ENCODE data around the gene SORCS2. TPM values are rescaled to one million over a fixed set of nuclear protein-coding genes. Genes with fewer than 3 reads are reported as not detected.

The SORCS2 gene
- total and polyA plus RNA-seq, 2 of the 13 experiments (the other 11 are each of a cell fraction or from before 2014, with no cell fraction given): 0.82 to 1.0 TPM

GRCh38 chr4:7319024-7319423 is 126.7 kb downstream of the SORCS2 start:
- in situ Hi-C loops (cut with HindIII; ENCODE audit: extremely low pct_ligation_motif_present, low pct_unique_long_range_greater_than_20kb): no loop called here
- Histone ChIP-seq H3K4me2 (ENCODE audit: low read depth, low read length) (no peak overlapping the region), H3K36me3 (replicated peaks in 1 of 2; ENCODE audit: control insufficient read depth in 1 of 2, insufficient read depth in 2 of 2, low read length in 2 of 2) (no peaks in the 10 kb centered on the region), H3K27ac (ENCODE audit: extremely low read length, insufficient read depth, low read length) (no peak overlapping the region), H3K4me3 (replicated peaks in 1 of 3; ENCODE audit: insufficient read depth in 1 of 3, low read depth in 2 of 3, low read length in 3 of 3) (no peak overlapping the region), H3K9me3 (ENCODE audit: low read length) (no peaks in the 10 kb centered on the region), H3K27me3 (ENCODE audit: control insufficient read depth in 1 of 2, insufficient read depth in 2 of 2, low read length in 2 of 2) (peaks cover 1 to 10% of the 10 kb centered on the region in 2 experiments; a peak in 3 of 5 replicates), H3K4me1 (ENCODE audit: insufficient read depth, low read length) (no peaks in the 10 kb centered on the region), H3K79me2 (ENCODE audit: insufficient read depth, low read length) (no peaks in the 10 kb centered on the region), H4K20me1 (ENCODE audit: insufficient read depth, low read length) (no peaks in the 10 kb centered on the region), H2AFZ (ENCODE audit: low read length) (no peak overlapping the region), H3K9ac (ENCODE audit: insufficient read depth, low read depth, low read length) (no peak overlapping the region)
- ATAC-seq (no peak), DNase-seq (ENCODE audit: low spot score) (no peak), FAIRE-seq (no peak)
- CTCF ChIA-PET (ENCODE audit: low intra/inter-chr PET ratio, low total read pairs): no interaction called here
- WGBS (ENCODE audit: low lambda C conversion rate): 16% methylated on average over 4 of the region's 4 CpGs
- TF ChIP-seq ZNF296 (CRISPR knock-in tag; conservative IDR thresholded peaks at IDR 0.05): no peak
- TF ChIP-seq IRF1 (CRISPR knock-in tag; IDR thresholded peaks at IDR 0.05; ENCODE audit: low read depth): no peak
- TF ChIP-seq NCOA2 (CRISPR knock-in tag; IDR thresholded peaks at IDR 0.05): no peak
- no peak for TF ChIP-seq JUNB (CRISPR knock-in tag; IDR thresholded peaks at IDR 0.05; ENCODE audit: borderline replicate concordance)
- BruUV-seq (replicated peaks): no TSS peak
- POLR2A ChIA-PET: no interaction called here
- intact Hi-C loops (cut with micrococcal nuclease; ENCODE audit: unreplicated experiment): no loop called here

- ChIA-PET CTCF (ENCODE audit: low intra/inter-chr PET ratio, low total read pairs) (no interaction called here), POLR2A (no interaction called here)
- peaks cover 1 to 10% of the 10 kb centered on the region in 2 experiments; a peak in 3 of 5 replicates for H3K27me3 ChIP-seq (ENCODE audit: control insufficient read depth in 1 of 2, insufficient read depth in 2 of 2, low read length in 2 of 2)
- H3K9ac ChIP-seq (ENCODE audit: insufficient read depth, low read depth, low read length): no peak overlapping the region
- no peaks in the 10 kb centered on the region for H3K79me2 ChIP-seq (ENCODE audit: insufficient read depth, low read length)
- WGBS (ENCODE audit: low lambda C conversion rate): 2% methylated on average over 2 of the region's 5 CpGs
- ATAC-seq (no peak), DNase-seq (ENCODE audit: low spot score) (no peak), FAIRE-seq (no peak)
- H3K9me3 ChIP-seq (ENCODE audit: low read length): no peaks in the 10 kb centered on the region
- no peaks in the 10 kb centered on the region for H4K20me1 ChIP-seq (ENCODE audit: insufficient read depth, low read length)
- H3K36me3 ChIP-seq (replicated peaks in 1 of 2; ENCODE audit: control insufficient read depth in 1 of 2, insufficient read depth in 2 of 2, low read length in 2 of 2): no peaks in the 10 kb centered on the region
- no peak overlapping the region for H3K4me3 ChIP-seq (replicated peaks in 1 of 3; ENCODE audit: insufficient read depth in 1 of 3, low read depth in 2 of 3, low read length in 3 of 3)
- H3K27ac ChIP-seq (ENCODE audit: extremely low read length, insufficient read depth, low read length): no peak overlapping the region
- no peak overlapping the region for H2AFZ ChIP-seq (ENCODE audit: low read length)
- H3K4me2 ChIP-seq (ENCODE audit: low read depth, low read length): no peak overlapping the region
- no peaks in the 10 kb centered on the region for H3K4me1 ChIP-seq (ENCODE audit: insufficient read depth, low read length)
- no peak for TF ChIP-seq AHR (CRISPR knock-in tag; IDR thresholded peaks at IDR 0.05)
- intact Hi-C loops (cut with micrococcal nuclease; ENCODE audit: unreplicated experiment) (no loop called here), in situ Hi-C loops (cut with HindIII; ENCODE audit: extremely low pct_ligation_motif_present, low pct_unique_long_range_greater_than_20kb) (no loop called here)
- no TSS peak for BruUV-seq (replicated peaks)
These were observed 128.0 kb downstream of the SORCS2 start for GRCh38 chr4:7320206-7320797.
